Activated CD4-positive, alpha-beta T cell treated with anti-CD3 and anti-CD28 coated beads, Interleukin-2, amount 10 ng/mL, durations not matched to agents 24 days and 14 days (primary cell): Measurements from ENCODE around the gene BPIFB4. TPM values are rescaled to one million over a fixed set of nuclear protein-coding genes. Genes with fewer than 3 reads are reported as not detected.

ENCODE experiments used
- DNase-seq: peaks from one replicate; pipeline ENCODE4 v3.0.0; 2022
- H3K27ac Mint-ChIP-seq: one replicate; pipeline ENCODE4 v1.8.0; 2022; ENCODE audit warnings: mild to moderate bottlenecking, mixed read lengths
- H3K27me3 Mint-ChIP-seq: one replicate; pipeline ENCODE4 v1.8.0; 2022; ENCODE audit warnings: mixed read lengths
- H3K36me3 Mint-ChIP-seq: one replicate; pipeline ENCODE4 v1.8.0; 2022; ENCODE audit warnings: low read depth, mild to moderate bottlenecking, mixed read lengths
- H3K4me1 Mint-ChIP-seq: one replicate; pipeline ENCODE4 v1.8.0; 2021; ENCODE audit warnings: mixed read lengths
- H3K4me3 Mint-ChIP-seq: one replicate; pipeline ENCODE4 v1.8.0; 2022; ENCODE audit warnings: mild to moderate bottlenecking, moderate library complexity, mixed read lengths
- H3K9me3 Mint-ChIP-seq: one replicate; pipeline ENCODE4 v1.8.0; 2021; ENCODE audit warnings: mixed read lengths
- intact Hi-C: fragments of 100-400 bp; cut with micrococcal nuclease; formaldehyde crosslinking; loops from one replicate; pipeline ENCODE4 v1.15.1; 2023
- total RNA-seq: library from RNA; stranded (reverse); gene quantifications from 2 replicates; pipeline ENCODE4 v1.2.3, GENCODE V29; 2022

Gene BPIFB4
- total RNA-seq, 1 donor from 2014 or later: not detected

- H3K36me3 Mint-ChIP-seq: no peaks in the 10 kb centered on the region
- intact Hi-C loops: no loop called here
- no peaks in the 10 kb centered on the region for H3K9me3 Mint-ChIP-seq
- no peak overlapping the region for H3K27ac Mint-ChIP-seq
- DNase-seq: no peak
- no peak overlapping the region for H3K4me3 Mint-ChIP-seq
- peaks cover 5% of the 10 kb centered on the region for H3K27me3 Mint-ChIP-seq
- H3K4me1 Mint-ChIP-seq: no peaks in the 10 kb centered on the region
Observed at GRCh38 chr20:33127422-33128097, 48.1 kb downstream of the BPIFB4 start.

- H3K4me3 Mint-ChIP-seq: no peak overlapping the region
Observed at GRCh38 chr20:33130568-33131061, 51.2 kb downstream of the BPIFB4 start.

GRCh38 chr20:33131949-33132473, 52.6 kb downstream of the BPIFB4 start:
- no peak for DNase-seq
- Mint-ChIP-seq H3K27me3 (peaks cover 5% of the 10 kb centered on the region), H3K27ac (no peak overlapping the region), H3K4me1 (no peaks in the 10 kb centered on the region), H3K4me3 (no peak overlapping the region), H3K9me3 (no peaks in the 10 kb centered on the region), H3K36me3 (no peaks in the 10 kb centered on the region)
- intact Hi-C loops: no loop called here

More at GRCh38 chr20:33130568-33131061, 51.2 kb downstream of the BPIFB4 start:
- peaks cover 5% of the 10 kb centered on the region for H3K27me3 Mint-ChIP-seq
- H3K4me1 Mint-ChIP-seq: no peaks in the 10 kb centered on the region
- H3K27ac Mint-ChIP-seq: no peak overlapping the region
- no peak for DNase-seq
- H3K36me3 Mint-ChIP-seq: no peaks in the 10 kb centered on the region
- H3K9me3 Mint-ChIP-seq: no peaks in the 10 kb centered on the region
- intact Hi-C loops: no loop called here

GRCh38 chr20:33132513-33133372, 53.3 kb downstream of the BPIFB4 start:
- intact Hi-C loops: no loop called here

GRCh38 chr20:33133373-33133941, 54.0 kb downstream of the BPIFB4 start:
- no peak for DNase-seq
- no peaks in the 10 kb centered on the region for H3K4me1 Mint-ChIP-seq
- no peak overlapping the region for H3K27ac Mint-ChIP-seq
- intact Hi-C loops: no loop called here
- H3K9me3 Mint-ChIP-seq: no peaks in the 10 kb centered on the region
- H3K36me3 Mint-ChIP-seq: no peaks in the 10 kb centered on the region
- no peak overlapping the region for H3K4me3 Mint-ChIP-seq
- H3K27me3 Mint-ChIP-seq: peaks cover 5% of the 10 kb centered on the region

More at GRCh38 chr20:33132513-33133372, 53.3 kb downstream of the BPIFB4 start:
- DNase-seq: no peak
- Mint-ChIP-seq H3K9me3 (no peaks in the 10 kb centered on the region), H3K27ac (no peak overlapping the region), H3K4me3 (no peak overlapping the region), H3K4me1 (no peaks in the 10 kb centered on the region), H3K27me3 (peaks cover 5% of the 10 kb centered on the region), H3K36me3 (no peaks in the 10 kb centered on the region)

GRCh38 chr20:33137195-33137594, 57.8 kb downstream of the BPIFB4 start:
- DNase-seq: no peak
- intact Hi-C loops: no loop called here
- H3K4me3 Mint-ChIP-seq: no peak overlapping the region
- H3K27ac Mint-ChIP-seq: no peak overlapping the region
- no peaks in the 10 kb centered on the region for H3K4me1 Mint-ChIP-seq
- no peaks in the 10 kb centered on the region for H3K36me3 Mint-ChIP-seq
- H3K27me3 Mint-ChIP-seq: peaks cover 8% of the 10 kb centered on the region
- H3K9me3 Mint-ChIP-seq: no peaks in the 10 kb centered on the region

GRCh38 chr20:33139467-33139866, 60.0 kb downstream of the BPIFB4 start:
- Mint-ChIP-seq H3K4me1 (no peaks in the 10 kb centered on the region), H3K36me3 (no peaks in the 10 kb centered on the region), H3K4me3 (no peak overlapping the region), H3K27me3 (peaks cover 24% of the 10 kb centered on the region), H3K9me3 (no peaks in the 10 kb centered on the region), H3K27ac (no peak overlapping the region)
- no peak for DNase-seq
- intact Hi-C loops: no loop called here

GRCh38 chr20:33145521-33145920, 66.1 kb downstream of the BPIFB4 start:
- no peaks in the 10 kb centered on the region for H3K9me3 Mint-ChIP-seq
- H3K27ac Mint-ChIP-seq: no peak overlapping the region
- no peak for DNase-seq
- H3K4me1 Mint-ChIP-seq: no peaks in the 10 kb centered on the region
- intact Hi-C loops: no loop called here
- H3K27me3 Mint-ChIP-seq: peaks cover 33% of the 10 kb centered on the region
- no peak overlapping the region for H3K4me3 Mint-ChIP-seq
- H3K36me3 Mint-ChIP-seq: no peaks in the 10 kb centered on the region

- Mint-ChIP-seq H3K9me3 (no peaks in the 10 kb centered on the region), H3K36me3 (no peaks in the 10 kb centered on the region), H3K4me1 (no peaks in the 10 kb centered on the region), H3K4me3 (no peak overlapping the region), H3K27me3 (peaks cover 24% of the 10 kb centered on the region), H3K27ac (no peak overlapping the region)
- no peak for DNase-seq
- intact Hi-C loops: no loop called here
Observed at GRCh38 chr20:33147299-33147698, 67.9 kb downstream of the BPIFB4 start.

GRCh38 chr20:33148040-33148439, 68.6 kb downstream of the BPIFB4 start:
- intact Hi-C loops: no loop called here
- Mint-ChIP-seq H3K27ac (no peak overlapping the region), H3K36me3 (no peaks in the 10 kb centered on the region), H3K9me3 (no peaks in the 10 kb centered on the region), H3K27me3 (peaks cover 17% of the 10 kb centered on the region), H3K4me1 (no peaks in the 10 kb centered on the region), H3K4me3 (no peak overlapping the region)
- no peak for DNase-seq

GRCh38 chr20:33154252-33154651, 74.8 kb downstream of the BPIFB4 start:
- DNase-seq: no peak
- intact Hi-C loops: no loop called here
- Mint-ChIP-seq H3K27me3 (peaks cover 10% of the 10 kb centered on the region), H3K9me3 (no peaks in the 10 kb centered on the region), H3K27ac (no peak overlapping the region), H3K4me1 (no peaks in the 10 kb centered on the region), H3K4me3 (no peak overlapping the region), H3K36me3 (no peaks in the 10 kb centered on the region)

GRCh38 chr20:33158637-33159385, 79.4 kb downstream of the BPIFB4 start:
- no peak overlapping the region for H3K4me3 Mint-ChIP-seq
- DNase-seq: no peak

GRCh38 chr20:33159713-33160112, 80.3 kb downstream of the BPIFB4 start:
- intact Hi-C loops: no loop called here
- peaks cover 4% of the 10 kb centered on the region for H3K27me3 Mint-ChIP-seq
- H3K4me3 Mint-ChIP-seq: no peak overlapping the region
- H3K27ac Mint-ChIP-seq: no peak overlapping the region
- H3K36me3 Mint-ChIP-seq: no peaks in the 10 kb centered on the region
- no peaks in the 10 kb centered on the region for H3K4me1 Mint-ChIP-seq
- no peak for DNase-seq
- H3K9me3 Mint-ChIP-seq: no peaks in the 10 kb centered on the region

More at GRCh38 chr20:33158637-33159385, 79.4 kb downstream of the BPIFB4 start:
- intact Hi-C loops: no loop called here
- Mint-ChIP-seq H3K36me3 (no peaks in the 10 kb centered on the region), H3K9me3 (no peaks in the 10 kb centered on the region), H3K27ac (no peak overlapping the region), H3K27me3 (peaks cover 7% of the 10 kb centered on the region), H3K4me1 (no peaks in the 10 kb centered on the region)
